A673 (cell line): ENCODE data around the gene RCVRN.

Experiments
- CTCF ChIP-seq: fragments of 300-800, 200-600 bp; sonication (generic); conservative IDR thresholded peaks from 2 replicates; pipeline ENCODE4 v1.5.1; 2017; ENCODE audit warnings: low read depth, mild to moderate bottlenecking, antibody characterized with exemption, low read length, moderate library complexity, mixed read lengths
- EZH2 ChIP-seq: fragments of 200-600 bp; sonication (generic); IDR thresholded peaks from 2 replicates; pipeline ENCODE4 v1.6.1; 2017; ENCODE audit warnings: borderline replicate concordance, low read depth, mild to moderate bottlenecking, mixed read lengths, antibody characterized with exemption, low read length; ENCODE audit not compliant: poor library complexity, severe bottlenecking

- no peak for TF ChIP-seq CTCF
- no peak for TF ChIP-seq EZH2
Measured at GRCh38 chr17:9917131-9917530, 12.1 kb upstream of the RCVRN start.
